Common myeloid progenitor, CD34-positive (primary cell): ENCODE measurements around the gene EXT2.
A peak's percentile ranks its signal among the peaks of the same experiment; 100 is the strongest.

Source experiments
- CTCF ChIA-PET: fragments of 350-600 bp; sonication (Branson Sonifier 250); formaldehyde crosslinking; loops from one replicate; lab custom pipeline; 2021; ENCODE audit warnings: antibody characterized with exemption; lab: Charles Lee
- POLR2A ChIA-PET: fragments of 350-600 bp; sonication (Branson Sonifier 250); formaldehyde crosslinking; loops from one replicate; lab custom pipeline; 2021; ENCODE audit warnings: antibody characterized with exemption; lab: Charles Lee
- DNase-seq, 3 donors: peaks; one replicate each; pipeline versions ENCODE4 v3.0.0 to v3.0.0-alpha.2; 2013
- H3K27ac ChIP-seq, 2 experiments: 1 replicate in 1 of 2; 2 replicates in 1 of 2; pipeline ENCODE4 v1.7.0; 2013; ENCODE audit warnings: inconsistent platforms in 2 of 2, low read length in 2 of 2, mild to moderate bottlenecking in 2 of 2, low read depth in 1 of 2, moderate library complexity in 1 of 2; ENCODE audit not compliant: severe bottlenecking in 2 of 2, insufficient read depth in 1 of 2, poor library complexity in 1 of 2
- H3K27me3 ChIP-seq, 5 experiments: replicated peaks in 2 of 5; 1 replicate in 3 of 5; 2 replicates in 2 of 5; pipeline versions ENCODE4 v1.6.1 to v1.7.0; 2013; ENCODE audit warnings: low read length in 4 of 5, mild to moderate bottlenecking in 2 of 5, moderate library complexity in 2 of 5, inconsistent platforms in 1 of 5; ENCODE audit not compliant: insufficient read depth in 5 of 5, control insufficient read depth in 4 of 5
- H3K36me3 ChIP-seq, 4 experiments: 1 replicate in 2 of 4; 2 replicates in 2 of 4; pipeline versions ENCODE4 v1.6.1 to v1.7.0; 2013; ENCODE audit warnings: low read length in 3 of 4, control low read depth in 1 of 4, mild to moderate bottlenecking in 1 of 4; ENCODE audit not compliant: control insufficient read depth in 4 of 4, insufficient read depth in 4 of 4
- H3K4me1 ChIP-seq, 4 experiments: 1 replicate in 3 of 4; 2 replicates in 1 of 4; pipeline versions ENCODE4 v1.6.1 to v1.7.1; 2013; ENCODE audit warnings: low read length in 3 of 4, mild to moderate bottlenecking in 3 of 4, control low read depth in 1 of 4, inconsistent platforms in 1 of 4, moderate library complexity in 1 of 4; ENCODE audit not compliant: control insufficient read depth in 4 of 4, insufficient read depth in 4 of 4; ENCODE audit errors: control extremely low read depth in 1 of 4
- H3K4me3 ChIP-seq, 7 experiments: 1 replicate in 4 of 7; 2 replicates in 3 of 7; pipeline versions ENCODE4 v1.5.1 to v1.7.0; 2013; ENCODE audit warnings: mild to moderate bottlenecking in 7 of 7, low read length in 6 of 7, moderate library complexity in 6 of 7, inconsistent platforms in 2 of 7, low read depth in 2 of 7, control low read depth in 1 of 7; ENCODE audit not compliant: insufficient read depth in 4 of 7, control insufficient read depth in 1 of 7; ENCODE audit errors: extremely low read depth in 1 of 7
- H3K9me3 ChIP-seq, 5 experiments: 1 replicate in 4 of 5; 2 replicates in 1 of 5; pipeline versions ENCODE4 v1.6.1 to v1.7.1; 2013; ENCODE audit warnings: low read length in 4 of 5, mild to moderate bottlenecking in 2 of 5, inconsistent platforms in 1 of 5, low read depth in 1 of 5, moderate library complexity in 1 of 5; ENCODE audit not compliant: control insufficient read depth in 4 of 5, insufficient read depth in 2 of 5; ENCODE audit errors: control extremely low read depth in 1 of 5
- WGBS: methylation state at CpG from one replicate; pipeline ENCODE4 v1.1.5; 2013; ENCODE audit not compliant: insufficient coverage; 5-methylcytosine and 5-hydroxymethylcytosine counted together

EXT2 gene

DNA sequence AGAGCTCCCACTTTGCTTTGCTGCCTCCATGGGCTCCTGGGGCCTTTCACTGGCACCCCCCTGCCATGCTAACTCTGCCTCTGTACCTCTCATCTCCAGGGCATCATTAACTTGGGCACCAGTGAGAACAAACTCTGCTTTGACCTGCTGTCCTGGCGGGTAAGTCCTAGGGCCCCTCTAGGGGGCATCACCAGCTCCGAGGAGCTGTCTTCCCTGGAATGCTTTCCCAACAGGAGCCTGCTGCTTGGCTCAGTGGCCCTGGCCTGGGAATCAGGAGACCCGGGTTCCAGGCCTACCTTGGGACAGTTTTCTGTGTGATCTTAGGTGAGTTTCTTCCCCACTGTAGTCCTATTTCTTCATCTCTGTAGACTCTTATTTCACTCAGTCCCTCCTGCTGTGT lies 24.3 kb upstream of the EXT2 start:
- DNase-seq: no peak
- 100% methylated on average over 2 of the region's 3 CpGs for WGBS
- Histone ChIP-seq H3K27me3 (no peaks in the 10 kb centered on the region), H3K36me3 (peaks cover 6 to 40% (median 25%) of the 10 kb centered on the region in 4 experiments), H3K4me3 (no peak overlapping the region), H3K4me1 (peaks cover 12 to 22% (median 17%) of the 10 kb centered on the region in 4 experiments), H3K9me3 (no peaks in the 10 kb centered on the region), H3K27ac (no peak overlapping the region)
- POLR2A ChIA-PET: no interaction called here
- CTCF ChIA-PET: interaction anchor here (1.1 to 6.1 kb wide), 4 partner anchors 16 to 181 kb away, joined by 4 to 34 read pairs (median 5); partner anchors contain the start of gene EXT2

DNA sequence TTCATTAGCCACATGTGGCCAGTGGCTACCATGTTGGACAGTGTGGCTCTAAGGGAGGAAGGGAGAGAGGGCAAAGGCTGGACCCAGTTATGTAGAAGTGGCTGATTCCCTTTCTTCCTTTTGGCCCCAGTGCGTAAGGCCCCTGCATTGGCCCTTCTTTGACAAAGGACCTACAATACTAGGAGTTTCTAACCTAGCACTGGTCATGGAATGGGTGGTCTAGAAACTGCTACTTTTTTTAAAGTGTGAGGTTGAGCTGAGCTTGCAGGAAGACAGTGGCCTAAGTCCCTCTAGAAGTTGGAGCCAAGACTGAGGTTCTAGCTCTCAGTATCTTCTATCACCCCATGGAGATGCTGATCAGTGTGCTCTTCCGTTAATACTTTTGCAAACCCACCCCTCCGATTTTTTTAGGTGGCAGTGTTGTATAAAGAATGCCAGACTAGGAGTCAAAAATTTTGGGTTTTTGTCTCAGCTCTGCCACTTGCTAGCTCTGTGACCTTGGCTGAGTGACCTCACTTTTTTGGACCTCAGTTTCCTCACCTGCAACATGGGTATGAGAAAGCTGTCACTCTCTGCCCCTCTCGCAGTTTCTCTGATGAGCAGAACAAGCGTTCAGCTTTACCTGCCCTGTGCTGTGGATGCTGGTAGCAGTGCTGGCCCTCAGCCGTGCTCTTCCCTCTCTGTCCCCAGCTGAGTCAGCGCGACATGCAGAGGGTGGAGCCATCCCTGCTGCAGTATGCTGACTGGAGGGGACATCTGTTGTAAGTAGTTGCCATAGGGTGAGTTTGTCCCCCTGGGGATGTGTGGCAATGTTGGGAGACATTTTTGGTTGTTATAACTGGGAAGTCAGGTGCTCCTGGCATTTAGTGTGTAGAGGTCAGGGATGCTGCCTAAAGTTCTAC lies 22.5 kb upstream of the EXT2 start:
- H3K27me3 ChIP-seq: no peaks in the 10 kb centered on the region
- POLR2A ChIA-PET: no interaction called here
- WGBS: 100% methylated on average over 4 of the region's 8 CpGs
- H3K4me1 ChIP-seq: peaks cover 5 to 7% (median 6%) of the 10 kb centered on the region in 4 experiments
- no peak overlapping the region for H3K4me3 ChIP-seq
- no peaks in the 10 kb centered on the region for H3K9me3 ChIP-seq
- CTCF ChIA-PET: interaction anchor here (0.8 to 1.6 kb wide), 6 partner anchors 12 to 183 kb away, joined by 3 to 6 read pairs (median 3); no protein-coding TSS in a partner anchor
- peaks cover 8 to 56% (median 30%) of the 10 kb centered on the region in 4 experiments for H3K36me3 ChIP-seq
- H3K27ac ChIP-seq: peak overlapping the region in 1 of 2 experiments; percentile 16
- DNase-seq: peak in 1 of 3 donors; percentile 24

DNA sequence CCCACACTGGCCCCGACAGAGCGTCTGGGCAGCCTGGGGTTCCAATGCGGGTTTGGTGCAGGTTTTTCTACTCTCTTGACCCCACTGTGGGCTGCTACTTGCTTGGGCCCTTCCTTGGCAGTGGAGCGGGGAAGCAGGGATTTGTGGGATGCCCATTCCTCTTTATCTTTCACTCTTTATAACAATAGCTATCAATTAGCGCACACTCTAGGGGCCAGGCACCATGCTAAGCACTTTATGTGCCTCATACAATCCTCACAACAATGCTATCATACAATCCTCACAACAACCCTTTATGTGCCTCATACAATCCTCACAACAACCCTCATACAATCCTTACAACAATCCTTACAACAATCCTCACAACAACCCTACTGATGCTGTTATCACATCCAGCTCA lies 16.7 kb upstream of the EXT2 start:
- H3K9me3 ChIP-seq: no peaks in the 10 kb centered on the region
- ChIA-PET POLR2A (no interaction called here), CTCF (interaction anchor here (1.5 to 2.4 kb wide), 2 partner anchors 12 to 15 kb away, joined by 4 to 14 read pairs; partner anchors contain the start of gene ACCS)
- peaks cover 10 to 57% (median 43%) of the 10 kb centered on the region in 4 experiments for H3K36me3 ChIP-seq
- H3K4me3 ChIP-seq: no peak overlapping the region
- no peak for DNase-seq
- H3K4me1 ChIP-seq: peaks cover 5 to 7% (median 6%) of the 10 kb centered on the region in 4 experiments
- no peak overlapping the region for H3K27ac ChIP-seq
- WGBS: 98% methylated on average over 5 of the region's 5 CpGs
- H3K27me3 ChIP-seq: no peaks in the 10 kb centered on the region

DNA sequence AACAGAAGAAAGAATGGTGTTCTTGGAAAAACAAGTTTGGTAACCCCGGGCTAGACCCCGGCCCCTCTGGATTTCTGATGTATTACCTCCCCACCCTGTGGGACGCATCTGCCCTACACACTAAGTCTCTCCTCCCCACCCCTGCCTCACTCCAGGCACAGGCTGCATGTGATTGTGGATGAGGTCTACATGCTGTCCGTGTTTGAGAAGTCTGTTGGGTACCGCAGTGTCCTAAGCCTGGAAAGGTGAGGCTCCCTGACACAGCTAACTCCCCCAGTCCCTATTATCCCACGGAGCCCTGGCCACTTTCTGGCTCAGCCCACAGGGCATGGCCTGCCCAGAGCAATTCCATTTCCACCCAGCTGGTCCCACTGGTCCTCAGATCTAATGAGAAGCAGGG lies 16.1 kb upstream of the EXT2 start:
- peaks cover 3 to 7% (median 6%) of the 10 kb centered on the region in 4 experiments for H3K4me1 ChIP-seq
- CTCF ChIA-PET: interaction anchor here (1.5 to 2.4 kb wide), 2 partner anchors 13 to 15 kb away, joined by 4 to 14 read pairs; partner anchors contain the start of gene ACCS
- 100% methylated on average over 2 of the region's 6 CpGs for WGBS
- H3K9me3 ChIP-seq: no peaks in the 10 kb centered on the region
- H3K27me3 ChIP-seq: no peaks in the 10 kb centered on the region
- H3K4me3 ChIP-seq: no peak overlapping the region
- DNase-seq: no peak
- POLR2A ChIA-PET: no interaction called here
- H3K36me3 ChIP-seq: peaks cover 10 to 61% (median 46%) of the 10 kb centered on the region in 4 experiments
- no peak overlapping the region for H3K27ac ChIP-seq

DNA sequence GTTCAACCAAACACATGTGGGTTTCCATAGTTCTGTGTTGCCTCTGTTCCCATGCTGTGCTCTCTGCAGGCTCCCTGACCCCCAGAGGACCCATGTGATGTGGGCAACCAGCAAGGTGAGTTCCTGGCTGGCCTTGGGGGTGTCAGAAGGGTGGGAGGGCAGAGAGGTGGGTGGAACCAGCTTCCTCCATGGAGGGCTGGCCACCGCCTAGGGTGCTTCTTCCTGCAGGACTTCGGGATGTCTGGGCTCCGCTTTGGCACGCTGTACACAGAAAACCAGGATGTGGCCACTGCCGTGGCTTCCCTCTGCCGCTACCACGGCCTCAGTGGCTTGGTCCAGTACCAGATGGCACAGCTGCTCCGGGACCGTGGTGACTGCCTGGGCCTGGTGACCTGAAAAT lies 14.5 kb upstream of the EXT2 start:
- 92% methylated on average over 9 of the region's 9 CpGs for WGBS
- Histone ChIP-seq H3K4me1 (no peaks in the 10 kb centered on the region), H3K4me3 (no peak overlapping the region), H3K27me3 (no peaks in the 10 kb centered on the region), H3K27ac (no peak overlapping the region), H3K9me3 (peaks cover 0 to 4% (median 0%) of the 10 kb centered on the region in 5 experiments), H3K36me3 (peaks cover 10 to 54% (median 37%) of the 10 kb centered on the region in 4 experiments)
- no peak for DNase-seq
- POLR2A ChIA-PET: no interaction called here
- CTCF ChIA-PET: interaction anchor here (1.3 kb wide), 1 partner anchor 12 kb away, joined by 3 read pairs; no protein-coding TSS in a partner anchor

DNA sequence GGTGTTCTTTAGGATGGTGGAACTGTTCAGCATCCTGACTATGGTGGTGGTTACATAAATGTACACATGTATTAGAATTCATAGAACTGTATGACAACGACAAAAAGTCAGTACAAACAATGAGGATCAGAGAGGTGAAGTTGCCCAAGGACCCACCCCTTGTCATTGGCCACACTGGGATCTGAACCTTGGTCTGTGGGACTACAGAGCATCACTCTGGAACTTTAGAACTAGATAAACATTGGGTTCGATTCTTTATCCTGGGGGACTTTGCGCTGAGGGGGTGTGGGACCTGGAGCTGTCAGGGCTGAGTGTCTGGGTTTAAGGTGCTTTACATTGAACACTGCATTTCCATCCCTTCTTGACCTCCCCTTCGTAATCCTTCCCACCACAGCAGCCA lies 12.8 kb upstream of the EXT2 start:
- 100% methylated on average over 3 of the region's 4 CpGs for WGBS
- Histone ChIP-seq H3K27me3 (no peaks in the 10 kb centered on the region), H3K36me3 (peaks cover 7 to 47% (median 30%) of the 10 kb centered on the region in 4 experiments), H3K4me3 (no peak overlapping the region), H3K27ac (no peak overlapping the region), H3K9me3 (peaks cover 0 to 4% (median 0%) of the 10 kb centered on the region in 5 experiments), H3K4me1 (peaks cover 0 to 2% (median under 1%) of the 10 kb centered on the region in 4 experiments)
- ChIA-PET POLR2A (no interaction called here), CTCF (interaction anchor here (1.4 to 2.2 kb wide), 4 partner anchors 9 to 22 kb away, joined by 4 to 8 read pairs (median 4); partner anchors contain the start of genes ACCS and EXT2)
- DNase-seq: no peak
